HG03280 (cell line): ENCODE results near the gene CRIP1.

Experiments used
- ATAC-seq: cut with Tn5 transposase; IDR thresholded peaks from one replicate; pipeline ENCODE4 v1.9.1; 2021; ENCODE audit warnings: mild to moderate bottlenecking, moderate library complexity; ENCODE audit not compliant: unreplicated experiment

CRIP1 gene

DNA sequence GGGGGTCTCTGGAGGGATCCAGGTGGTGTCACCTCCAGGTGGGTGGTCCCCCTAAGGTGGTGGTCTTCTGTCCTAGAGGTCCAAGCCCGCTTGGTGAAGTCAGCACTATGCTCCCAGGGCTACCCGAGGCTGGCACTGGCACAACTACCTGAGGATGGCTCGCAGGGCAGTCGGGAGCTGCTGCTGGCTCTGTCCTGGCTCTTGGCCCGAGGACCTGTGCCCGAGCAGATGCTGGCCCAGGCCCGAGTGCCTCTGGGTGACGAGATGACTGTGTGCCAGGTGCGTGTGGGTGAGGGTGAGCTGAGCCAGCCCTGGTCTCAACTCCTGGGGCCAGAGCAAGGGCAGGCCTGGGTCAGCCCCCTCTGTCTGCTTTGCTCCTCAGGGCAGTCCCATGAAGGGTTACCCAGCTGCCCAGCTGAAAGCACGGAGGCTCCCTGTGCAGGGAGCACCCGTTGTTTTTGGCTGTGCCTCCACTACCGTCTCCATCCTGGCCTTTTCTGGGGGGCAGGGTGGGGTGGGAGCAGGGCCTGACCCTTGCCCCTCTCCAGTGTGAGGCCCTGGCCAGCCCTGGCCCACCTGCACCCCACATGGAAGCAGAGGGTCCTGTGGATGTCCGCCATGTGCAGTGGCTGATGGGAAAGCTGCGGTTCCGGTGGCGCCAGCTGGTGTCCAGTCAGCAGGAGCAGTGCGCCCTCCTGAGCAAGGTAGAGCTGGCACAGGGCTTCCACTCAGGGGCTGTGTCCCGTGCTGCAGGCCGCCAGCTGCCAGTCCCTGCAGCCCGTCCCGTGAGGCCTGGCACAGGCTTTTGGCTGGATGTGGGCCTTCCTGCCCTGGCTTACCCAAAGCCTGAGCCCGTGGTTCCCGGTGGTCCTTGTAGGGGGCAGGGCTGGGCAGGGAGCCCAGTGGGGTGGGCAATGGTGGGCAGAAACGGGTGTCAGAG, 5.6 kb downstream of the CRIP1 start:
- ATAC-seq: no peak

DNA sequence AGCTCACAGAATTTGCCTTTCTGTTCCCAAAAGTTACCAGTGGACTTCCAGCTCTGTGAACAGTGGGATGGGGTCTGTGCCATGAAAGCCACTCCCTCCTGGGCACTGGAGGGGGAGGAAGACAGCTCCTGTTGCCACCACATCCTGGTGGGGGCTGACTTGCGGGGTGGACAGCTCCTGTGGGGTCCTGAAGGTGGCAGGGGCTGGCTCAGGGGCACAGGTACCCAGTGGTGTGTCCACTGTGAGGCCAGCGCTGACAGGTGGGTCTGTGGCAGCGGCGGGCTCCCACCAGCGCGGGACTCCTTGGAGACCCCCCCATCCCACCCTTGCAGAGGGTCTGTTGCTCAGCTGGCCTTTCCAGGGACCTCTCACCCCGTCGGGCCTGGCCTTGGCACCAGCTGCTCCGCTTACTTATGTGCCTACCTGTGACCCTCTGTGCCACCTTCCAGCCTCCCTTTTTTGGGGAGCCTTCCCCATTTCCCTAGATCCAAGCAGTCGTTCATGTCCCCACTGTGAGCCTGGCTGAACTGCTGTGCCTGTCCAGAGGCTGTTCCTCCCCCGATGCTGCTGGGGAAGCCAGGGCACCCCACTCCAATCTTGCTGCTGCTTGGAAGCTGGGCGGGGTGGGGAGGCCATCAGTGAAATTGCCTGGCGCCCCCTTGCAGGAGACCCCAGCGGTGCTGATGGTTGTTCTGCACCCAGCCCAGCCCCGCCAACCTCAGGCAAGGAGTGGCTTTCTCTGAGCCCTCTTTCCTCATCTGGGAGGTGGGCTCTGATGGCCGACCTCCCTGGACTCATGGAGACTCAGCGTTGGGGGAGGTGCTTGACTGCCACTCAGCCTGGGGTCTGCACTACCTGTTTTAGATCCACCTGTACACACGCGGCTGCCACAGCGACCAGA, 6.5 kb downstream of the CRIP1 start:
- ATAC-seq: no peak

DNA sequence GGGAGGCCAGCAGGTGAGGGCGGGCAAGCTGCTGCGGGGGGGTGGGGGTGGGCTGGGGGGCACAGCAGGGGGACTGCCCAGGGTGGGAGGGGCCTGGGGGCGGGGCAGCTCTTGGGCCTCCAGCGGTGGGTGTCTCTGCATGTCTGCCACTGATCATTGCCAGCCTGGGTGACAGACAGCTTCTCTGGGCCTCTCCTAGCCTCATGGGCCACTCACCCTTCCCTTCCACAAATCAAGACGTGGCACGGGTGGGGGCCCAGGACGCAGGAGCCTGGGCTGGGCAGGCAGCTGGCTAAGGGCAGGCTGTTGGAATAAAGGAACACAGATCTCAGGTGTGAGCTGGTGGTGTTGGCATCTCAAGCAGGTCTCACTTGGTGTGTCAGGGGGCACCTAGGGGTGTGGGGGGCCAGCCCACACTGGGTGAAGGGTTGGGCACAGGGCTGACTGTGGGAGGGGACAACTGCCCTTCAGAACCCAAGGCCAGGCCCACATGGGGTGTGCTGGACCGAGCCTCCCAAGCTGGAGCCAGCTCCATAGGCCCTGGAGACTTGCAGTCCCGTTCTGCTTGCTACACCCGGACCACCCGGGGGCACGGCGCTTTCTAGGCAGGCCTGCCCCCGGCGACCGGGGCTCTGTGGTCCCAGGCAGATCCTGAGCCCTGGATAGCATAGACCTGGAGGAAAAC, 7.4 kb downstream of the CRIP1 start:
- no peak for ATAC-seq

DNA sequence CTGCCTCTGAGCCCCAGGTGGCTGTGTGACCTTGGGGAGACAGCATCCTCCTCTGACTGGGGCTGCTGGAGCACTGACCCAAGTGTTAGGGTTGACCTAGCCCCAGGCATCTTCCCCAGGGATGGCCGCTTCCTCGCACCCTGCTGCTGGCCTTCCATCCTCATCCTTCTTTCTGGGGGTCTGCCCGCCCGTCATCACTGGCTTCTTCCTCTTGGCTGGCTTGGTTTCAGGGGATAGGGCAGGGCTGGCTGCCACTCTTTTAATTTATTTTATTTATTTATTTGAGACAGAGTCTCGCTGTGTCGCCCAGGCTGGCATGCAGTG, 7.9 kb downstream of the CRIP1 start:
- no peak for ATAC-seq

DNA sequence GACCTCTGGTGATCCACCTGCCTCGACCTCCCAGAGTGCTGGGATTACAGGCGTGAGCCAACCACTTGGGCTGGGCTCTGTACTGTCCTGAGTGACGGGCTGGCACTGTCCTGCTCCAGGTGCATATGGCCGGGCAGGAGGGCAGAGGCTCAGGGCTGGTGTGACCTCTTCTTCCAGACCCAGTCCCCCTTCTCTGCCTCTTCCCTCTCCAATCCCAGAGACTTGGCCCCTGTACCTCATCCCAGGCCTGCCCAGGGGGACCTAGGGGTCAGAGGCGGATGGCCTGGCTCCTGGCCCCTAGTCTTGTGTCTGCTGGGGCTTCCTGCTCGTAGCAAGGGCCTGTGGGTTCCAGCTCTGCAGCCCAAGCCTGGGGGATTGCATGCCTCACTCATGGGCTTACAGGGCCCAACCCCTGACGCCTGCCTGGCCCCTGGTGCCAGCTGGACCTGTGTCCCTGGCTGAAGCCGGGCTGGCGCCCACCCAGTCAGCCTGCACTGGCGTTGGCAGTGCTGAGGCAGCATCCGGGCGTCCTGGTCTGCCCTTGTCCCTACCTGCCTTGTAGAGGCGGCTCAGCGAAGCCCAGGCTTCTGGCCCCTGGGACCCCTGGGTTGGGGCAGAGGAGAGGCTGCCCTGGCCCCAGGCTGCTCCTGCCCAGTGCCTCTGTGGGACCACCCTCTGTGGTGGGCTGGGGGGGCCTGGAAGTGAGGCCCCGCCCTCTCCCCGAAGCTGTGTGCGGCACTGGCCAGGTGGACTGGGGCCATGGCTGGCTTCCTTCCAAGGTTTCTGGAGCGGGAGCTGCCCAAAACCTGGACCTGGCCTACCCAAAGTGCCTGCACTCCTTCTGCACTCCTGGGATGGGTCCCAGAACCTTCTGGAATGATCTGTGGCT, 8.7 kb downstream of the CRIP1 start:
- no peak for ATAC-seq

DNA sequence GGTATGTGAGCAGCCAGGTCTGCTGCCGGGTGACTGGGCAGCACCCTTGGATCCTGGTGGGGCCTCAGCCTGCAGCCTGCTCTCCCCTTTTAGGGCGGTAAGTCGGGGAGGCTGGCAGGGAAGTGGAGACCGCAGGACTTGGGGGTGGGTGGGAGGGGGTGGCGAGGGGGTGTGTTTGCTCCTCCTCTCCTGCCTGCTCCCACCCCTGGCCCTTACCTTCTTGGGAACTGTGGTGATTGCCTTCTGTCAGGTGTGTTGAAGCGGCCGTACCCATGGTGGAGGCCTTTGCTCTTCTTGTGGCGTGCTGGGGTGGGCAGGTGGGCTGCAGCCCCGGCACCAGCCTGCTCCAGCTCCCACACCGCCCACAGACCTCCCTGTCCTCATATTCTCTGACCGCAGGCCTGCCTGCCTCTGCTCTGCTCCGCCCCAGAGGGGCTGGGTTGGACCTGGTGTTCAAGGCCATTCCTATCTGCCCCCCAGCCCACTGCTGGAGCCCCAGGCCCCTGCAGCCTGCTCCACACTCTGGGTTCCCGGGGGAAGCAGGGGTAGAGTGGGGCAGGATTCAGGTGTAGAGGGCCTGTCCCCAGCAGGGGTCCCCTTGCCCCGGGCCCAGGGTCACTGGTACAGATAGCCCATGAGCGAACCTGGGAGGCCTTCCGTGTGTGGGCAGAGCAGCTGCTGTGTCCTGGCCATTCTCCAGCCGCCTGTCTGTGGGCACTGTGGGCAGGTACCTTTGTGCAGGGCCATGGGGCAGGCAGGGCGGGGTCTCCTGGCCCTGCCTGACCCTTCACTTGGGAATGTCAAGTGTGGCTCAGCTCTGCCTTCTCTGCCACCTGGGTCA, 9.5 kb downstream of the CRIP1 start:
- no peak for ATAC-seq

DNA sequence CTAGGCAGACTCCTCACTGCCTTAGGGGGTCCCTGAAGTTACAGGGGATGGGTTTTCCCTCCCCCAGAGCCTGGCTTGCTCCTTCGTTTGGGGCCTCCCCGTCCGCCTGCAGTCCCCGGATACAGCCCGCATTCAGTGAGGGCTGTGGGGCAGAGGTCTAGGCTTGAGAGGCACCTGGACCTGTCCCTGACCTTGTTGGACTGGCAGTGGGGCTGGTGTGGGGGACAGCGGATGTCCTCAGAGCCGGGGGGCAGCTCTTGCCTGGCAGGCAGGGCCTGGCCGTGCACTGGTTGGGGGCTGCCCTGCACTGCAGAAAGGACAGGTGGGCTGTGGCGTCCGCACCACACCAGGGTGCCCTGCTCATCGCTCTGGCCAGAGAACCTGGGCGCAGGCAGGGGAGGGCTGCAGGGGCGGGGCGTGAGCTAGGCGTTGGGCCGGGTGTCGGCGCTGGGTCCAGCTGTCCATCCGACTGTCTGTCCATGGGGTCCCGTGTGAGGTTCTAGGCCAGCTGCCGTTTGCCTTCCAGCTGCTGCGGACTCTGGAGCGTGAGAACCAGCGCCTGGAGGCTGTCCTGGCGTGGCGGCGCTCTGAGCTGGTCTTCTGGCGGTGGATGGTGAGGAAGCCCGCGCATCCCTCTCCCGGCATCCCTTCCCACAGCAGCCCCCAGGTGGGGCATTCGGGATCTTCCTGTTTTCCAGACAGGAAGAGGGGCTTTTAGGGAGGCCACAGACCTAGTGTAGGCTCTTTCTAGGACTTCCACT, 10.3 kb downstream of the CRIP1 start:
- ATAC-seq: no peak

DNA sequence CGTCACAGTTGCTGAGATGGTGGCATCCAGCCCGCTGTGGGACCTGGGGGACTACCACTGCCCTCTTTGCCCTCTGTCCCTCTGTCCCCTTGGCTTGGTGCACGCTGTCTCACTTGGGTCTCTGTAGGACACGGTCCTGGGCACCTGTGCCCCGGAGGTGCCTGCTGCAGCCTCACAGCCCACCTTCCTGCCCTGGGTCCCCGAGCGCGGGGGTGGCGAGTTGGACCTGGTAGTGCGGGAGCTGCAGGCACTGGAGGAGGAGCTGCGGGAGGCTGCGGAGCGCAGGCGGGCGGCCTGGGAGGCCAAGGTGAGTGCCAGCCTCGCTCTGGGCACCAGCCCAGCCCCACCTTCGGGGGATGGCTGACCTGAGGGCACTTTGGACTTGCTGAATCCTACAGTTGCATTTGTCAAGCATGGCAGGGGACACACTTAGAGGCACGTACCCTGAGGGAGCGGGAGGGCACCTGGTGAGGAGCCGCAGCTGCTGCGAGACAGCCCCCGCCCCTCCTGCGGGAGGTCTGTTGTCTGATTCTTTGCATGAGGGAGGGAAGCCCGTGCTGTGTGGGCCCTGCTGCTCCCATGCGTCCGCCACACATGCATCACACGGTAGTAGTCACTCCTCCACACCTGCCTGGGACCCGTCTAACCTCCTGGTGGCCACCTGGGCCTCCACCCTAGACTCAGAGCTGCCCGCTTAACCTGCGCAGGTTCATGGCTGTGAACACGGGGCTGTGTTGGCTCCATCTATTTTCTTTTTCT, 11.2 kb downstream of the CRIP1 start:
- no peak for ATAC-seq

DNA sequence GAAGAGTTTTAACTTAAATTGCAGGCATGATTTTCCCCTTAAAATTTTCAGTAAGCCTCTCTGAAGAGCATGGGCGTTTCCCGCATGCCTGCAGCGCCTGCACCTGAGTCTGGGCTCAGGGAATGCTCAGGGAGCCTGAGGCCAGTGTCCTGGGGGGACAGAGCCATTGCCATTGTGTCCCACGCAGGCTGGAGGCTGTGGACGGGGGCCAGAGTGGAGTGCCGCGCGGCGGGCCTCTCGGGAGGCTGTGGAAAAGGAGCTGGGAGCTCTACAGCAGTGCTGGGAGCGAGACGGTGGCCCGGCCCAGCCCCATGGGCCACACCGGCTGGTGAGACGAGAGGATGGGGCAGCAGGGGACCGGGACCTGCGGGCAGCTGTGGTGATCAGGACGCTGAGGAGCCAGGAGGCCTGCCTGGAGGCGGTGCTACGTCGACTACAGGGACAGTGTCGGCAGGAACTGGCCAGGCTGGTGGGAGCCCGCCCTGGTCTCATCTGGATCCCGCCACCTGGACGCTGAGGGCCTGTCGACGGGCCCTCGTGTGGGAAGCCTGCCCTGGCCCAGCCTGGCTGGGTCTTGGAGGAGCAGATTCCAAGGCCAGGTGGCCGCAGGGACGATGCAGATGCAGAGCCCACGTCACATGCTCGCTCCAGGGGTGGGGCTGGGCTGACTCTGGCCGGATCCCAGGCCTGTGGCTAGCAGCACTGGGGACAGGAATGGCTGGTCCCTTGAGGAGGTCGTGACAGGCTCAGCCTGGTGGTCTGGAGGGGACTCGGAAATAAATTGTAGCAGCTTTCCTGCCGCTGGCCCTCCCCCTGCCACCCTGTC, 12.0 kb downstream of the CRIP1 start:
- ATAC-seq: no peak

DNA sequence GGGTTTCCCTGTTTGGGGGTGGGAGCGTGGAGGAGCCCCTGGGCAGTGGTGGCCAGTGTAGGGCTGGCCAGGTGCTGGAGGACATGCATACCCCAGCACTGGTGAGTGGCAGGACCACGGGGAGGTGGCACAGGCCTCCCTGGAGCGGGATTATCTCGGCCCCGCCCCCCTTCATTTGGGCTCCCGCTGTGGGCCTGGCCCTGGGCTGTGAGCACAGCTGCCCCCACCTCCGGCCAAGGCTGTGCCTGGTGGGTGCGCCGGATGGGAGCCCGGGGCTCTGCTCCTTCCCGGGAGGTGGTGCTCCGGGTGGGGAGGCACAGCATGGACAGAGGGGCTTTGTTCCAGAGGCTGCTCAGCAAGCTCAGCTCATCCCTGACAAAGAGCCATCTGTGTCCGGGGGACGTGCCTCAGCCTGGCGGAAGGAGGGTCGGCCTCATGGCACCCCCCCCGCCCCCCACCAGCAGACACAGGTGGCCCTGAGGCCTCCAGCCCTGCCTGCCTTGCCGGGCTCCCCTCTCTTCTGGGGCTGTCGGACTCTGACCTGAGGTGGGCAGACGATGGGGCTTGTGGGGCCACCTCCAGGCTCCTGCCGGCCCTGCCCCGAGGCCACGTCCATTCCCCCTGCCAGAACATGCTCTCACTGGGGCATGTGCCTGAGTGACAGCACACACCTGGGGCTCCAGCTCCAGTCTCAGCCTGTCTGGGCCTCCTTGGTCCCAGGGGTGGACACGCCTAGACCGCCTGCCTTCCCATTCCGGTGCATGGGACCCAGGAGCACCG, 12.8 kb downstream of the CRIP1 start:
- ATAC-seq: no peak

DNA sequence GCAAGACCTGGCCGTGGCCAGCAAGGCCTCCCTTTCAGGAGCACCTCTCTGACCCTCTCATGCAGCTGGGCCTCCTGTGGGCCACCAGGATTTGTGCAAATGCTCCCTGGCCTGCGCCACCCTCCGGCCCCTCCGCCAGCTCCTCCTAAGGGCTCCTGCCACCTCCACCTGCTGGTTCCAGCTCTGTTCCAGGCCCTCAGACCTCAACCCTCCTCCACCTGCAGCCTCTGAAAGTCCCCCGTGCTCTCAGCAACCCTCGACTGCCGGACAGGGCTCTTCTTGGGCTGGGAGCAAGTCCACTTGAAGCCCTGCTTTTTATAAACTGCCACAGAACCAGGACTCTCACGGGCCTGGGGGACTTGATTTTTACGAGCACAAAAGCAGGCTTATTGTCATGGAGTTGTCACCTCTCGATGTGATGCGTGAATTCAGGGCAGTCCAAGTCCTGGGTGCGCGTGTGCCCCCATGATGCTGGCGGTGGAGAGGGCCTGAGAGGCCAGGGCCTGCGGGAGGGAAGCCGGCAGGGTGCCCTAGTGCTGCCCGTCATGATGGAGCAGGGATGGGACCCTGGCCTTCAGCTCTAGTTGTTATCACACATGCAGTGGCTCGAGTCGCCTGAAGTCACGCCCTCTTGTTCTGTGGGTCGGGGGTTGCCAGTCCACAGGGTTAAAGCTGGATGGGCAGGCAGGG, 13.5 kb downstream of the CRIP1 start:
- no peak for ATAC-seq

DNA sequence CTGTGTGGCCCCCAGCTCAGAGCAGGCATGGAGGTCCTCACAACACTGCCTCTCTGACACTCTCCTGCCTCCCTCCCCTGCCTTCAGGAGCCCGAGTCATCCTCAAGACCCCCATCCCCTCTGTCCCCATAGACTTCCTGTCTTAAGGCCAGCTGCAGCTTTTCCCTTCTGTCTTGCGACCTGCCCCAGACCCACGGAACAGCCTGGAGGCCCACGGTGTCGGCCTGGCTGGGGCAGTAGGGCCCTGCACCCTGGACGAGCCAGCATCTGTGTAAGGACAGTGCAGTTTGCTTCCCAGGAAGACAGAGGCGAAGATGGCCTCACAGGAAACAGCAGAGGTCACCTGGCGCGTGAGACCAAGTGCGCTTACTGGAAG, 14.0 kb downstream of the CRIP1 start:
- ATAC-seq: no peak

DNA sequence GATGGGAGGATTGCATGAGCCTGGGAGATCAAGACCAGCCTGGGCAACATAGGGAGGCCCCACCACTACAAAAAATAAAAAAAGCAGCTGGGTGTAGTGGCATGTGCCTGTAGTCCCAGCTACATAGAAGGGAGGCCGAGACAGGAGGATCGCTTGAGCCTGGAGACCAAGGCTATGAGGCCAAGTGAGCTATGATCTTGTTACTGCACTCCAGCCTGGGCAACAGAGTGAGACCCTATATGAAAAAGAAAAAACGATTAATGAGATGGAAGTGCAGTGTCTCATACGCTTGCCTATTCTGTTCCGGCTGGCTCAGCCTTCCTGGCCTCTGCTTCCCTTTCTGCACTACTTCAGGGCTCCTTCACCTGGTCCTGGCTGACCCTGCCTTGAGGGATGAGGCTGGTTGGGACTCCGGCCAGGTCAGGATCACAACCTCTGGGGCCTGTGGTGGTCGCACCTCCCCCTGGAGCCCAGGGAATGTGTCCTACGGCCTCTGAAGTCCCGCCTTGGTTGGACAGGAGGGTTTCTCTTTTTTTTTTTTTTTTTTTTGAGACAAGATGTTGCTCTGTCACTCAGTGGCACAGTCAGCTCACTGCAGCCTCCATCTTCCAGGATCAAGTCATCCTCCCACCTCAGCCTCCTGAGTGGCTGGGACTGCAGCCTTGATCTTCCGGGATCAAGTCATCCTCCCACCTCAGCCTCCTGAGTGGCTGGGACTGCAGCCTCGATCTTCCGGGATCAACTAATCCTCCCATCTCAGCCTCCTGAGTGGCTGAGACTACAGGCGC, 15.0 kb downstream of the CRIP1 start:
- ATAC-seq: no peak

DNA sequence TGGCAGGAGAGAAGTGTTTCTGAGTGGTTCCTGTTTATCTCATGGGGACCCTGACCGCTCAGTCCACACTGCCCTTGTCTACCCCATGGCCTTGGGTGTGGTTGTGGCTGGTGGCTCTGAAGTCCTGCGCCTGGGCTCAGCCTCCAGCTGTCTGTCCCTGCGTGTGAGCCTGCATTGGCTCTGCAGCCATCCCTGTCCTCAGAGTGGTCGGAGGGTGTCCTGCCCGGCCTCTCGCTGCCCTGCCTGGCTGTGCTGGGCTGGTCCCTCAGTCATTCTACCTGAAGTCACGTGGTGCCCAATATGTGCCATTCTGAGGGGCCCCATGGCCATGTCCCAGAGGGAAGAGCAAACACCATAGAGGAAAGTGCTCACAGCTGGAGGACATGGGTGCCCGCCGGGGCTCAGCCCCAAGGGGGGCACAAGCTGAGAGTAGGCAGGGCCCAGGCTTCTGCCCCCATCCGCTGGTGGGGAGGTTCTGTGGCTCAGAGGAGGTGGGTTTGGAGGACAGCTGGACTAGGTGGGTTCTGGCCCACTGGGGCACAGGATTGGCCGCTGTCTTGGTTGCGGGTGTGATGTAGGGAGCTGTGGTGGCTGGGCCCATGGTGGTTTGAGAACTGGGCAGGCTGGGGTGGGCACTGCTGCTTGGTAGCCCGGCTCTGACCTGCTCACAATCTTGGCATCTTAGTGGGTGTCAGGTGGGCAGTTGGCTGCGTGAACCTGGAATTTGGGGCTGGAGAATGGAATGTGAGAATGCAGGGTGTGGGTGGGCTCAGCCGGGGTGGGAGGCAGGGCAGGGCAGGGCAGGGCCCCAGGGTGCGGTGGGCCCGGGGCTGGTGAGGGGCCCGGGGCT, 16.0 kb downstream of the CRIP1 start:
- ATAC-seq: no peak
